GOT3 (cell line): ENCODE data around the gene THRSP.
"Not testable (repeated sequence)": the region's sequence is repeated elsewhere in the genome, so short reads cannot be mapped to it uniquely, and the experiment has no call there.

Experiments
- DNase-seq: peaks from one replicate; lab custom pipeline; 2025; ENCODE audit warnings: mixed read lengths; lab: John Stamatoyannopoulos, UW

The THRSP gene

GRCh38 chr11:78063440-78064181, at the start of gene THRSP:
Gene THRSP, plus strand, starts transcription at chr11:78063861. Its CDS starts 21 bp downstream, at chr11:78063882.
- no peak for DNase-seq

- DNase-seq: not testable (repeated sequence)
Measured at GRCh38 chr11:78014937-78015520, 48.6 kb upstream of the THRSP start.

- DNase-seq: no peak
Measured at GRCh38 chr11:78015878-78016277, 47.8 kb upstream of the THRSP start.

- DNase-seq: no peak
Measured at GRCh38 chr11:78019808-78020207, 43.9 kb upstream of the THRSP start.

- DNase-seq: no peak
Measured at GRCh38 chr11:78020246-78020645, 43.4 kb upstream of the THRSP start.

GRCh38 chr11:78021611-78022010, 42.0 kb upstream of the THRSP start:
- DNase-seq: no peak

- DNase-seq: no peak
Measured at GRCh38 chr11:78022397-78023396, 41.0 kb upstream of the THRSP start, which contains the start of gene KCTD14. Gene KCTD14, minus strand, starts transcription at chr11:78023276. Its CDS starts 27 bp downstream, at chr11:78023249.

- DNase-seq: no peak
Measured at GRCh38 chr11:78023426-78023825, 40.2 kb upstream of the THRSP start.

- DNase-seq: no peak
Measured at GRCh38 chr11:78025378-78025777, 38.3 kb upstream of the THRSP start.

- DNase-seq: no peak
Measured at GRCh38 chr11:78027759-78028158, 35.9 kb upstream of the THRSP start.

- DNase-seq: not testable (repeated sequence)
Measured at GRCh38 chr11:78028423-78028822, 35.2 kb upstream of the THRSP start.

GRCh38 chr11:78030429-78031325, 33.0 kb upstream of the THRSP start:
- no peak for DNase-seq

GRCh38 chr11:78031629-78032028, 32.0 kb upstream of the THRSP start:
- DNase-seq: no peak

GRCh38 chr11:78032090-78032489, 31.6 kb upstream of the THRSP start:
- DNase-seq: no peak

- no peak for DNase-seq
Measured at GRCh38 chr11:78033040-78033439, 30.6 kb upstream of the THRSP start.

- DNase-seq: no peak
Measured at GRCh38 chr11:78034623-78035022, 29.0 kb upstream of the THRSP start.

- DNase-seq: no peak
Measured at GRCh38 chr11:78036313-78036712, 27.3 kb upstream of the THRSP start.

- no peak for DNase-seq
Measured at GRCh38 chr11:78037056-78037455, 26.6 kb upstream of the THRSP start.

GRCh38 chr11:78037825-78038620, 25.6 kb upstream of the THRSP start:
- no peak for DNase-seq

GRCh38 chr11:78038697-78039313, 24.9 kb upstream of the THRSP start:
- DNase-seq: no peak
